ENCODE measurements around the gene NCLN.
"Not testable (repeated sequence)": the region's sequence is repeated elsewhere in the genome, so short reads cannot be mapped to it uniquely, and the experiment has no call there.

The NCLN gene

DNA sequence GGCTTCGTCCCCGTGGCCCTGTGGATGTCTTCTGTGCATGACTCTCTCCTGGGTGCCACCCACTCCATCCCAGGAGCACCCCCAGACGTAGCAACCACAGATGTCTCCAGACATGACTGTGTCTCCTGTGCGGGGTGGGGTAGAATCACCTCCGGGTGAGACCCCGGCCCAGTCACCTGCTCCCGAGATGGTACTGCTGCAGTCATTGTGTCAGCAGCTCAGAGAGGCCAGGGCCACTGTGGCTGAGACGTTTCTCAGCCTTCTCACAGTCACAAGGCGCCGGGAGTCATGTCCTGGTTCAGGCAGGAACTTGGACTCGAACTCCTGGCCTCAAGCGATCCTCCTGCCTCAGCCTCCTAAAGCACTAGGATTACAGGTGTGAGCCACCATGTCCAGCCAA lies 16.6 kb downstream of the NCLN start:
- no peak overlapping the region for H3K4me3 ChIP-seq (ENCODE audit: low read depth, low read length)
- TF ChIP-seq, protein P1, sequence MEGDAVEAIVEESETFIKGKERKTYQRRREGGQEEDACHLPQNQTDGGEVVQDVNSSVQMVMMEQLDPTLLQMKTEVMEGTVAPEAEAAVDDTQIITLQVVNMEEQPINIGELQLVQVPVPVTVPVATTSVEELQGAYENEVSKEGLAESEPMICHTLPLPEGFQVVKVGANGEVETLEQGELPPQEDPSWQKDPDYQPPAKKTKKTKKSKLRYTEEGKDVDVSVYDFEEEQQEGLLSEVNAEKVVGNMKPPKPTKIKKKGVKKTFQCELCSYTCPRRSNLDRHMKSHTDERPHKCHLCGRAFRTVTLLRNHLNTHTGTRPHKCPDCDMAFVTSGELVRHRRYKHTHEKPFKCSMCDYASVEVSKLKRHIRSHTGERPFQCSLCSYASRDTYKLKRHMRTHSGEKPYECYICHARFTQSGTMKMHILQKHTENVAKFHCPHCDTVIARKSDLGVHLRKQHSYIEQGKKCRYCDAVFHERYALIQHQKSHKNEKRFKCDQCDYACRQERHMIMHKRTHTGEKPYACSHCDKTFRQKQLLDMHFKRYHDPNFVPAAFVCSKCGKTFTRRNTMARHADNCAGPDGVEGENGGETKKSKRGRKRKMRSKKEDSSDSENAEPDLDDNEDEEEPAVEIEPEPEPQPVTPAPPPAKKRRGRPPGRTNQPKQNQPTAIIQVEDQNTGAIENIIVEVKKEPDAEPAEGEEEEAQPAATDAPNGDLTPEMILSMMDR (IDR thresholded peaks at IDR 0.05; ENCODE audit: borderline replicate concordance, insufficient read depth, low read depth, low read length), result no peak

DNA sequence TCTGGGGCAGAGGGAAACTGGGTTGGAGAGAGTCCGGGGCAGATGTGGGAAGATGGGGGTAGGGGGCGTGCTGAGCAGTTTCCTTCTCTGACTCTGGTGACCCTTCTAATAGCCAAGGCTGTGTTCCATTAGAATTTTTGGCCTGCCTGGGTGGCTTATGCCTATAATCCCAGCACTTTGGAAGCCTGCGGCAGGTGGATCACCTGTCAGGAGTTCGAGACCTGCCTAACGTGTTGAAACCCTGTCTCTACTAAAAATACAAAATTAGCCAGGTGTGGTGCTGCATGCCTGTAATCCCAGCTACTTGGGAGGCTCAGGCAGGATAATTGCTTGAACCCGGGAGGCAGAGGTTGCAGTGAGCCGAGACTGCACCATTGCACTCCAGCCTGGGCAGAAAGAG lies 17.2 kb downstream of the NCLN start:
- H3K4me3 ChIP-seq (ENCODE audit: low read depth, low read length), result not testable (repeated sequence)

DNA sequence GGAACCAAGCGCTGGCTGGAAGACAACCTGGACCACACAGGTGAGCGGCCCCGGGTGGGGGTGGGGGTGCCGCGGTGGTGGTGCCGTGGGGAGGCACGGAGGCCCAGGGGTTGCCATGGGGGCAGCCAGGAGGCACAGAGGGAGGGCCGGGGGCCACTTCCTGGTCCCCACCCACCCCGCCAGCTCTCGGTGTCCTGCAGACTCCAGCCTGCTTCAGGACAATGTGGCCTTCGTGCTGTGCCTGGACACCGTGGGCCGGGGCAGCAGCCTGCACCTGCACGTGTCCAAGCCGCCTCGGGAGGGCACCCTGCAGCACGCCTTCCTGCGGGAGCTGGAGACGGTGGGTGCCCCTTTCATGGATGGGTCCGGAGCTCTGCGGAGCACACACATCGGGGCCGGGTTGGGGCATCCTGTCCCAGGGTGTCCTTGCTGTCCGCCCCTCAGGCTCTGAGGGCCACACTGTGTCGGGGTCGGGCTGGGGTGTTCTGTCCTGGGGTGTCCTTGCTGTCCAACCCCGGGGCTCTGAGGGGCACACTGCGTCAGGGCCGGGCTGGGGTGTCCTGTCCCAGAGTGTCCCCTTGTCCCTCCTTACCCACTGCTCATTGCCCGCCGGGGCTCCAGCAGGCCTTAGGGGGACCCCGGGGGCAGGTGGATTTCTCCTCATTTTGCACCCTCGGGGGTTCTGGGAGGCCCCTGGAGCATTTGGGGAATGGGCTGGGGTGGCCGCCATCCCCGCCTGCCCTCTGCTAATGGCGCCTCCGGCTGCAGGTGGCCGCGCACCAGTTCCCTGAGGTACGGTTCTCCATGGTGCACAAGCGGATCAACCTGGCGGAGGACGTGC lies 18.3 kb downstream of the NCLN start:
- TF ChIP-seq, protein P1 (IDR thresholded peaks at IDR 0.05; ENCODE audit: borderline replicate concordance, insufficient read depth, low read depth, low read length), result no peak
- H3K4me3 ChIP-seq (ENCODE audit: low read depth, low read length), result no peak overlapping the region

DNA sequence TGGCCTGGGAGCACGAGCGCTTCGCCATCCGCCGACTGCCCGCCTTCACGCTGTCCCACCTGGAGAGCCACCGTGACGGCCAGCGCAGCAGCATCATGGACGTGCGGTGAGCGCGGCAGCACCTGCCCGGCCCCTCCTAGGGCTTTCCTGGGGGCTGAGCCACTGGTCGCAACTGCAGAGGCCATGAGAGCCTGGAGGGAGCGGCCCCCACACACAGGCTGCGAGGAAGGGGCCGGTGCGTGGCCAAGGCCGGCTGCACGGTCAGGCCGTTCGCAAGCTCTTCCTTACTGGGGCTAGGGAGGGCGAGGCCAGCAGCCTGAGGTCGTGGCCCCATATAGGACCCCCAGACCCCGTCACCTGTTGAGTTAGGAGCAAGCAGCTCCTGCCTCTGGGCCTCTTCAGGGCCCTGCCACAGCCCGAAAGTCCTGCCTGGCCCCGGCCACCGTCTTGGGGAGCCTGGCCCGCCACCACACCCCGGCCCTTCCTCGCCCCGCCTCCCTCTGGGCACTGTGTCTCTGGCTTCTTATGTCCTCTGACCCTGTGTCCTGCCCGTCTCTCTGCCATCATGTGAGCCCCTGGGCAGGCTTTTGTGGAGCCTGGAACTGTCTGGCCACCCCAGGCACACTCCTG lies 19.0 kb downstream of the NCLN start:
- no peak overlapping the region for H3K4me3 ChIP-seq (ENCODE audit: low read depth, low read length)
- TF ChIP-seq, protein P1 (IDR thresholded peaks at IDR 0.05; ENCODE audit: borderline replicate concordance, insufficient read depth, low read depth, low read length), result no peak

DNA sequence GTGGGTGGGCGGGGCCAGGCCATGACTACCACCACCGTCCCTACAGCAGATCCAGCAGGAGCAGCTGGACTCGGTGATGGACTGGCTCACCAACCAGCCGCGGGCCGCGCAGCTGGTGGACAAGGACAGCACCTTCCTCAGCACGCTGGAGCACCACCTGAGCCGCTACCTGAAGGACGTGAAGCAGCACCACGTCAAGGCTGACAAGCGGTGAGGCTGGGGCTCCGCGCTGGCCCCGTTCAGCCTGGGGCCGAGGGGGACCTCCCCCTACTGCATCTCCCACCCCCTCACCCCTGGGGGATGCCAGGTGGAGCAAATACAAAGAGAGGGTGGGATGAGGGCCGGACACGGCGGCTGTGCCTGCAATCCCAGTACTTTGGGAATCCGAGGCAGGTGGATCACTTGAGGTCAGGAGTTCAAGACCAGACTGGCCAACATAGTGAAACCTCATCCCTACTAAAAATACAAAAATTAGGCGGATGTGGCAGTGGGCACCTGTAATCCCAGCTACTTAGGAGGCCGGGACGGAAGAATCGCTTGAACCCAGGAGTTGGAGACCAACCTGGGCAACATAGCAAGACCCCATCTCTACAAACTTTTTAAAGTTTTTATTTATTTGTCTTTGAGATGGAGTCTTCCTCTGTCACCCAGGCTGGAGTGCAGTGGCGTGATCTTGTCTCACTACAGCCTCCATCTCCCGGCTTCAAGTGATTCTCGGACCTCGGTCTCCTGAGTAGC lies 20.7 kb downstream of the NCLN start:
- TF ChIP-seq, protein P1 (IDR thresholded peaks at IDR 0.05; ENCODE audit: borderline replicate concordance, insufficient read depth, low read depth, low read length), result no peak
- H3K4me3 ChIP-seq (ENCODE audit: low read depth, low read length), result no peak overlapping the region

DNA sequence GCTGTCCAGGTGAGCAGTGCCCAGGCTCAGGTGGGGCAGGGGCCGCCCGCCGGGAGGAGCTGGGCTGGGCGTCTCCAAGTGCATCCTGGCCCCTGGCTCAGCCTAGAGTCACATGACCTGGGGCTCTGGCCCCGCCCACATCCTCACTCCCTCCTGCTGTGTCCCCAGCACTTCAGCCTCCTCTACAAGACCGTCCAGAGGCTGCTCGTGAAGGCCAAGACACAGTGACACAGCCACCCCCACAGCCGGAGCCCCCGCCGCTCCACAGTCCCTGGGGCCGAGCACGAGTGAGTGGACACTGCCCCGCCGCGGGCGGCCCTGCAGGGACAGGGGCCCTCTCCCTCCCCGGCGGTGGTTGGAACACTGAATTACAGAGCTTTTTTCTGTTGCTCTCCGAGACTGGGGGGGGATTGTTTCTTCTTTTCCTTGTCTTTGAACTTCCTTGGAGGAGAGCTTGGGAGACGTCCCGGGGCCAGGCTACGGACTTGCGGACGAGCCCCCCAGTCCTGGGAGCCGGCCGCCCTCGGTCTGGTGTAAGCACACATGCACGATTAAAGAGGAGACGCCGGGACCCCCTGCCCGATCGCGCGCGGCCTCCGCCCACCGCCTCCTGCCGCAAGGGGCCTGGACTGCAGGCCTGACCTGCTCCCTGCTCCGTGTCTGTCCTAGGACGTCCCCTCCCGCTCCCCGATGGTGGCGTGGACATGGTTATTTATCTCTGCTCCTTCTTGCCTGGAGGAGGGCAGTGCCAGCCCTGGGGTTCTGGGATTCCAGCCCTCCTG lies 21.9 kb downstream of the NCLN start:
- TF ChIP-seq, protein P1 (IDR thresholded peaks at IDR 0.05; ENCODE audit: borderline replicate concordance, insufficient read depth, low read depth, low read length), result no peak
- H3K4me3 ChIP-seq (ENCODE audit: low read depth, low read length), result no peak overlapping the region
